ENCODE measurements around the gene SYNE4.

The SYNE4 gene

DNA sequence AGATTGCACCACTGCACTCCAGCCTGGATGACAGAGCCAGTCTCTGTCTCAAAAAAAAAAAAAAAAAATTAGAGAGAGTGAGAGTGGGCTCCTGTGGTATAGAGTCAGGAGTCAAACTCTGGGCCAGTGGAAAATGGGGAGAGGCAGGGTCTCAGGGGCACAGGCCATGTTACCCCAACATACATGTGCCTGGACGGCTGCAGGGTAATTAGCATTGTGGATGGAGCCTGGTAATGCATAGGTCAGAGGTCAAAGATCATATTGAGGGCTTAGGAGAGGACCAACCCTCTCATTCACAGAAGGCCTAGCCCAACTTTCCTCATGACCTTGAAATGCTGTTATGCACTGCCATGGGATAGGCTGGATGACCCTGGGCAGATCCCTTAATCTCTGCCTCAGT lies 16.9 kb upstream of the SYNE4 start:
- H3K36me3 ChIP-seq (ENCODE audit: control insufficient read depth, insufficient read depth, low read length) = peaks cover 32% of the 10 kb centered on the region
- H3K4me3 ChIP-seq (ENCODE audit: insufficient read depth, low read depth, low read length) = no peak overlapping the region
- H3K27me3 ChIP-seq (ENCODE audit: control insufficient read depth, insufficient read depth, low read length, poor library complexity, severe bottlenecking) = no peaks in the 10 kb centered on the region
- no peaks in the 10 kb centered on the region for H3K4me1 ChIP-seq (ENCODE audit: control insufficient read depth, insufficient read depth, low read length)
- WGBS, 2 experiments = 87 to 100% methylated on average over 1 of the region's 1 CpG
- H3K27ac ChIP-seq (ENCODE audit: insufficient read depth, low read depth, low read length, poor library complexity, severe bottlenecking) = no peak overlapping the region
- H3K9me3 ChIP-seq (ENCODE audit: control insufficient read depth, low read length) = no peaks in the 10 kb centered on the region

DNA sequence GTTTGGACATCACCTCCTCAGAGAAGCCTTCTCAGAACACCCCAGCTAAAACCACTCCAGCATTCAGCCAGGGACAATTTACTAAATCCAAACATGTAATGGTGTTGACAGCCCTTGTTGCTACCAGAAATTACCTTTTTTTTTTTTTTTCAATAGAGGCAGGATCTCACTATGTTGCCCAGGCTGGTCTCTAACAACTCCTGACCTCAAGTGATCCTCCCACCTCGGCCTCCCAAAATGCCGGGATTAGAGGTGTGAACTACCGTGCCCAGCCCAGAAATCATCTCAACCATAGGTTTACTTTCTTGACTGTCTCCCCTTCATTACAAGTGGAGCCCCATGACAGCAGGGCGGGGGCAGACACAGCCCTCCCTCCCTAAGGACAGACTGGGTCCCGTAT lies 14.8 kb upstream of the SYNE4 start:
- Histone ChIP-seq H3K27ac (ENCODE audit: insufficient read depth, low read depth, low read length, poor library complexity, severe bottlenecking) (no peak overlapping the region), H3K9me3 (ENCODE audit: control insufficient read depth, low read length) (no peaks in the 10 kb centered on the region), H3K36me3 (ENCODE audit: control insufficient read depth, insufficient read depth, low read length) (peaks cover 40% of the 10 kb centered on the region), H3K4me1 (ENCODE audit: control insufficient read depth, insufficient read depth, low read length) (no peaks in the 10 kb centered on the region), H3K27me3 (ENCODE audit: control insufficient read depth, insufficient read depth, low read length, poor library complexity, severe bottlenecking) (no peaks in the 10 kb centered on the region), H3K4me3 (ENCODE audit: insufficient read depth, low read depth, low read length) (no peak overlapping the region)
- WGBS, 2 experiments = 94% methylated on average over 5 of the region's 5 CpGs

DNA sequence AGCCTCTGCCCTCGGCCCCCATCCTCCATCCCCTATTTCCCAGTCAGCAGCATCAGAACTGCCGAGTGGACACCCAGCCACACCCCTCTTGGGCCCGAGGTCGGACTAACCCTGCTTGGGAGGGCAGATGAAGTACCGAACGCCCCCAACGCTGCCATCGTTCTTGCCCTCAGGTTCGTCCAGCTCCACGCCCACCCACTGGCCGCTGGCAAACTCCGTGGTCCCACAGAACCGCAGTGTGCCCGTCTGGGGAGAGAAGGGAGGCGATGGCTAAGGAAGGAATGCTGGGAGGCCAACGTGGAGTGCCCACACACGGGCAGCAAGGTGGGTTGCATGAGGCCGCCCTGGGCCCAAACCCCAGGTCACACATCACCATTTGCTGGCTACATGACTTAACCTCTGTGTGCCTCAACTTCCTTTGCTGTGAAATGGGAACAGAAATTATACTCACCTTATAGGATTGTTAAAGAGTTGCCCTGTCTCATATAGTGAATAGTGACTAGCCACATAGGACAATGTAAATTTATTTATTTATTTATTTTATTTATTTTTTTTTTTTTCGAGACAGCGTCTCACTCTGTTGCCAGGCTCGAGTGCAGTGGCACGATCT lies 10.6 kb upstream of the SYNE4 start:
- no peak overlapping the region for H3K4me3 ChIP-seq (ENCODE audit: insufficient read depth, low read depth, low read length)
- 92 to 96% methylated on average over 22 of the region's 22 CpGs for WGBS, 2 experiments
- no peaks in the 10 kb centered on the region for H3K4me1 ChIP-seq (ENCODE audit: control insufficient read depth, insufficient read depth, low read length)
- no peaks in the 10 kb centered on the region for H3K27me3 ChIP-seq (ENCODE audit: control insufficient read depth, insufficient read depth, low read length, poor library complexity, severe bottlenecking)
- no peak overlapping the region for H3K27ac ChIP-seq (ENCODE audit: insufficient read depth, low read depth, low read length, poor library complexity, severe bottlenecking)
- H3K9me3 ChIP-seq (ENCODE audit: control insufficient read depth, low read length) = no peaks in the 10 kb centered on the region
- peaks cover 25% of the 10 kb centered on the region for H3K36me3 ChIP-seq (ENCODE audit: control insufficient read depth, insufficient read depth, low read length)

DNA sequence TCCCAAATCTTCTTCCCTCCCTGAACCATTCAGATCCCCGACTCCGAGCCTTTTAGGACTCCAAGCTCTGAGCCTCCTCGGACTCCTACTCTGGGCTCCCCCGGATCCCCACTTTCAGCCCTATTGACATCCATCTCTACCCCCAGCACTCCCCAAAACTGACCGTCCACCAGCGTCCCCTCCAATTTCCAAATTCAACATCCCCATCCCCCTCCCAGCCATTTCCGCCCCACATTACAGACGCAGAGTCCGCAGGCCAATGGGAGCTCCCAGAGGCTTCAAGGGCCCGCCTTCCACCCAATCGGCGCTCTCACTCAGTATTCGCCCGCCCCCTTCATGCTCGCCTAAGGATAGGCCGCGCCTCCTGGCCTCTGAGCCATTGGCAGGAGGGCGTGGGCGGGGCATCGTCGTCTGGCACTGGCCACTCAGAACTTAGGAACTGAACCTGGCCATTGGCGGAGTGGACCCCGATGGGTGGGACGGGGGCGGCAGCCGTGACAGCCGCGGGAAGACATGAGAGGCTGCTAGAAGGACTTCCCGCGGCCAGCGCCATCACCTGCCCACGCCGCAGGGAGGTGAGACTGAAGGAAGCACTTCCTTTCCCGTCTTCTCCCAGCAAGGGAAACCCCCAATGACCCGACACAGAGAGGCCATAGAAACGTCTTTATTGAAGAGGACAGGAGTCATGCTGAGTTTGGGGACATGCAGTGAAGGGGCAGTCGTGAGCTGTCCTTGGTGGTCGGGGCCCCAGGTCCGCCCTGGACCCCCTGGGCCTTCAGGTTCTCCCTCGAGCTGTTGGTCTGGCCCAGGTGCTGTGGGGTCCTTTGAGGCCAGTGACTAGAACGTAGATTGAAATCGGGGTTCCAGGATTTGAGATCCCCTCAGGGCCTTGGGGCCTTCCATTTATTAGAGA lies 5.7 kb upstream of the SYNE4 start, which contains the start of gene ALKBH6:
Gene ALKBH6, minus strand, starts transcription at position 202 of the 913 bp plus-strand sequence. CDS start 816 bp downstream, outside the sequence.
- H3K4me3 ChIP-seq (ENCODE audit: insufficient read depth, low read depth, low read length) = peak within 1 kb of the TSS; percentile 60
- H3K36me3 ChIP-seq (ENCODE audit: control insufficient read depth, insufficient read depth, low read length) = peaks cover 15% of the 10 kb centered on the region
- H3K9me3 ChIP-seq (ENCODE audit: control insufficient read depth, low read length) = no peaks in the 10 kb centered on the region
- peaks cover 6% of the 10 kb centered on the region for H3K4me1 ChIP-seq (ENCODE audit: control insufficient read depth, insufficient read depth, low read length)
- no peak within 1 kb of the TSS for H3K27ac ChIP-seq (ENCODE audit: insufficient read depth, low read depth, low read length, poor library complexity, severe bottlenecking)
- no peaks in the 10 kb centered on the region for H3K27me3 ChIP-seq (ENCODE audit: control insufficient read depth, insufficient read depth, low read length, poor library complexity, severe bottlenecking)
- 2 to 3% methylated on average over 42 of the region's 42 CpGs for WGBS, 2 experiments

DNA sequence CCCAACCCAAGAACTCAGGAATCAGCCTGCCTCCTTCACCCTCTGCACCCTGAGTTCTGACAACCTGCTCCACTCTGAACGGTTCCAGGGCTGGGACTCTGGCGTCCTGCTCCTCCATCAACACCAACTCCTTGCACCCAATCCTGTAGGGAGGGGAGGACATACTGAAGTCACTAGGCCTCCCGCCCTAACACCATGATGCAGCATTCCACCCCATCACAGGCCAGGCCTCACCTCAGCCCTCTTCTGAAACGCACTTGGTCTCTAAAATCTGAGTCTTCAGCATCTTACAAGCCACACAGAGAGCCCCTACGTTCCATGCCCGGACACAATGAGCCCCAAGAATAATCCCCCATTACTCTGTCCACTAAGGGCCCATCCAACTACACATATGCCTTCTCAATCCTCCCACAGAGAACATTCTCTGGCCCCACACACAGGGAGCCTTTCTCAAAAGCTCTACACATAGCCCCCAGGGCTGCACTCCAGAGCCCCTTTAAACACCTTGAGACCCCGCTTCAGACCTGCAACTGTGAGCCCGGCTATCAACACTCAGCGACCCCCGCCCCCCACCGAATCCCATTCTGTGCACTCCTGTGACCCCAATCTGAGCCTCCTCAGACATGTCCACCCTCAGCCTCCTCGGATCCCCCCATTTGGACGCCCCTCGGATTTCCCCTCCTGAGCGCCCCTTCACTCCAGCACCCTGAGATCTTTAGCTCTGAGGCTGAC lies 4.8 kb upstream of the SYNE4 start:
- peaks cover 6% of the 10 kb centered on the region for H3K4me1 ChIP-seq (ENCODE audit: control insufficient read depth, insufficient read depth, low read length)
- 34 to 39% methylated on average over 15 of the region's 15 CpGs for WGBS, 2 experiments
- peaks cover 8% of the 10 kb centered on the region for H3K36me3 ChIP-seq (ENCODE audit: control insufficient read depth, insufficient read depth, low read length)
- peak overlapping the region; percentile 60 for H3K4me3 ChIP-seq (ENCODE audit: insufficient read depth, low read depth, low read length)
- H3K9me3 ChIP-seq (ENCODE audit: control insufficient read depth, low read length) = no peaks in the 10 kb centered on the region
- no peaks in the 10 kb centered on the region for H3K27me3 ChIP-seq (ENCODE audit: control insufficient read depth, insufficient read depth, low read length, poor library complexity, severe bottlenecking)
- no peak overlapping the region for H3K27ac ChIP-seq (ENCODE audit: insufficient read depth, low read depth, low read length, poor library complexity, severe bottlenecking)

DNA sequence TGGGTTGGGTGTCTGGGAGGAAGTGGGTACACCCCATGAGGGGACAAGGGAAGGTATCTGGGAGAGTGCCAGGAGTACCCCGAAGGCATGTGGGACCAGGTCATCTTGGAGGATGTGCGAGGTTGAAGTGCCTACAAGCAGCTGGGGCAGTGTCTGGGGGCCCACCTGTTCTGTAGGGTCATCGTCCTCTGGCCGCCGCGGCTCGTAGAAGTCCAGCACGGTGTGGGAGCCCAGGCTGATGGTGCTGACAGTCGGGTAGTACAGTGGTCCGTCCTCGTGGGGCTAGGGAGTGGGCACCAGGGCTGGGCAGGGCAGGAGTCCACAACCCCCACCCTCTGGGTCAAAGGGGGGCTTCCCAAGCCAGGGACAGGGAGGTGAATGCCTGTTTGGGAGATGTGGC lies 1.8 kb upstream of the SYNE4 start:
- Histone ChIP-seq H3K36me3 (ENCODE audit: control insufficient read depth, insufficient read depth, low read length) (no peaks in the 10 kb centered on the region), H3K27me3 (ENCODE audit: control insufficient read depth, insufficient read depth, low read length, poor library complexity, severe bottlenecking) (no peaks in the 10 kb centered on the region), H3K27ac (ENCODE audit: insufficient read depth, low read depth, low read length, poor library complexity, severe bottlenecking) (no peak overlapping the region), H3K9me3 (ENCODE audit: control insufficient read depth, low read length) (no peaks in the 10 kb centered on the region), H3K4me3 (ENCODE audit: insufficient read depth, low read depth, low read length) (no peak overlapping the region), H3K4me1 (ENCODE audit: control insufficient read depth, insufficient read depth, low read length) (peaks cover 6% of the 10 kb centered on the region)
- 92 to 95% methylated on average over 11 of the region's 11 CpGs for WGBS, 2 experiments

- H3K36me3 ChIP-seq (ENCODE audit: control insufficient read depth, insufficient read depth, low read length) = no peaks in the 10 kb centered on the region
- no peaks in the 10 kb centered on the region for H3K9me3 ChIP-seq (ENCODE audit: control insufficient read depth, low read length)
- H3K4me3 ChIP-seq (ENCODE audit: insufficient read depth, low read depth, low read length) = peak overlapping the region; percentile 37
- H3K4me1 ChIP-seq (ENCODE audit: control insufficient read depth, insufficient read depth, low read length) = peaks cover 6% of the 10 kb centered on the region
- H3K27me3 ChIP-seq (ENCODE audit: control insufficient read depth, insufficient read depth, low read length, poor library complexity, severe bottlenecking) = no peaks in the 10 kb centered on the region
- WGBS, 2 experiments = 60 to 64% methylated on average over 15 of the region's 15 CpGs
- no peak overlapping the region for H3K27ac ChIP-seq (ENCODE audit: insufficient read depth, low read depth, low read length, poor library complexity, severe bottlenecking)
Measured at GRCh38 chr19:36009633-36010379, 1.2 kb upstream of the SYNE4 start.

- Histone ChIP-seq H3K9me3 (ENCODE audit: control insufficient read depth, low read length) (no peaks in the 10 kb centered on the region), H3K4me3 (ENCODE audit: insufficient read depth, low read depth, low read length) (peak overlapping the region; percentile 37), H3K27me3 (ENCODE audit: control insufficient read depth, insufficient read depth, low read length, poor library complexity, severe bottlenecking) (no peaks in the 10 kb centered on the region), H3K4me1 (ENCODE audit: control insufficient read depth, insufficient read depth, low read length) (peaks cover 6% of the 10 kb centered on the region), H3K36me3 (ENCODE audit: control insufficient read depth, insufficient read depth, low read length) (no peaks in the 10 kb centered on the region), H3K27ac (ENCODE audit: insufficient read depth, low read depth, low read length, poor library complexity, severe bottlenecking) (no peak overlapping the region)
- 2 to 3% methylated on average over 50 of the region's 50 CpGs for WGBS, 2 experiments
Measured at GRCh38 chr19:36009220-36009619, 607 bp upstream of the SYNE4 start.

- WGBS, 2 experiments = 91 to 94% methylated on average over 5 of the region's 5 CpGs
- Histone ChIP-seq H3K9me3 (ENCODE audit: control insufficient read depth, low read length) (no peaks in the 10 kb centered on the region), H3K27ac (ENCODE audit: insufficient read depth, low read depth, low read length, poor library complexity, severe bottlenecking) (no peak overlapping the region)
Measured at GRCh38 chr19:36006955-36007354, 1.7 kb downstream of the SYNE4 start.

More at GRCh38 chr19:36006955-36007354, 1.7 kb downstream of the SYNE4 start:
- Histone ChIP-seq H3K4me3 (ENCODE audit: insufficient read depth, low read depth, low read length) (no peak overlapping the region), H3K27me3 (ENCODE audit: control insufficient read depth, insufficient read depth, low read length, poor library complexity, severe bottlenecking) (no peaks in the 10 kb centered on the region), H3K4me1 (ENCODE audit: control insufficient read depth, insufficient read depth, low read length) (peaks cover 6% of the 10 kb centered on the region), H3K36me3 (ENCODE audit: control insufficient read depth, insufficient read depth, low read length) (no peaks in the 10 kb centered on the region)
